Measurements from ENCODE around the gene ZNF705A. TPM values are rescaled to one million over a fixed set of nuclear protein-coding genes. Genes with fewer than 3 reads are reported as not detected.
"Not testable (repeated sequence)": the region's sequence is repeated elsewhere in the genome, so short reads cannot be mapped to it uniquely, and the experiment has no call there.

Gene ZNF705A
- total RNA-seq, 1 experiment from 2014 or later: not detected

GRCh38 chr12:8134398-8134930 lies 22.4 kb upstream of the ZNF705A start:
- not testable (repeated sequence) for H3K9me2 ChIP-seq (replicated peaks; ENCODE audit: insufficient read depth, low read length); H3K4me2 ChIP-seq (ENCODE audit: low read depth, low read length, poor library complexity, severe bottlenecking); H3K27ac ChIP-seq (ENCODE audit: low read length); H2AFZ ChIP-seq (ENCODE audit: low read length); H3K9me3 ChIP-seq (ENCODE audit: low read length); H3K4me3 ChIP-seq (ENCODE audit: low read length); H3K4me1 ChIP-seq (ENCODE audit: low read length); H3K27me3 ChIP-seq (ENCODE audit: low read length); H3K9ac ChIP-seq (ENCODE audit: low read length); H3K79me2 ChIP-seq (ENCODE audit: low read length); H4K20me1 ChIP-seq (ENCODE audit: insufficient read depth, low read depth, low read length); H3K36me3 ChIP-seq (ENCODE audit: insufficient read depth, low read length)
- peak; percentile 9 for DNase-seq

- H4K20me1 ChIP-seq (ENCODE audit: insufficient read depth, low read depth, low read length); H3K27me3 ChIP-seq (ENCODE audit: low read length); H3K4me3 ChIP-seq (ENCODE audit: low read length); H2AFZ ChIP-seq (ENCODE audit: low read length); H3K4me1 ChIP-seq (ENCODE audit: low read length); H3K9ac ChIP-seq (ENCODE audit: low read length); H3K27ac ChIP-seq (ENCODE audit: low read length); H3K4me2 ChIP-seq (ENCODE audit: low read depth, low read length, poor library complexity, severe bottlenecking); H3K9me3 ChIP-seq (ENCODE audit: low read length); H3K9me2 ChIP-seq (replicated peaks; ENCODE audit: insufficient read depth, low read length); DNase-seq; H3K36me3 ChIP-seq (ENCODE audit: insufficient read depth, low read length); H3K79me2 ChIP-seq (ENCODE audit: low read length): not testable (repeated sequence)
These were observed 15.2 kb upstream of the ZNF705A start for GRCh38 chr12:8141647-8142046.

- H2AFZ ChIP-seq (ENCODE audit: low read length): no peak overlapping the region
- no peaks in the 10 kb centered on the region for H3K79me2 ChIP-seq (ENCODE audit: low read length)
- H3K4me3 ChIP-seq (ENCODE audit: low read length): no peak overlapping the region
- no peak overlapping the region for H3K27ac ChIP-seq (ENCODE audit: low read length)
- no peaks in the 10 kb centered on the region for H3K36me3 ChIP-seq (ENCODE audit: insufficient read depth, low read length)
- H3K9ac ChIP-seq (ENCODE audit: low read length): no peak overlapping the region
- no peak overlapping the region for H3K4me2 ChIP-seq (ENCODE audit: low read depth, low read length, poor library complexity, severe bottlenecking)
- H3K9me2 ChIP-seq (replicated peaks; ENCODE audit: insufficient read depth, low read length): no peaks in the 10 kb centered on the region
- no peaks in the 10 kb centered on the region for H4K20me1 ChIP-seq (ENCODE audit: insufficient read depth, low read depth, low read length)
- no peaks in the 10 kb centered on the region for H3K27me3 ChIP-seq (ENCODE audit: low read length)
- DNase-seq: peak; percentile 34
- H3K9me3 ChIP-seq (ENCODE audit: low read length): no peaks in the 10 kb centered on the region
- H3K4me1 ChIP-seq (ENCODE audit: low read length): no peaks in the 10 kb centered on the region
These were observed 13.6 kb upstream of the ZNF705A start for GRCh38 chr12:8143261-8143660.

- no peaks in the 10 kb centered on the region for H3K36me3 ChIP-seq (ENCODE audit: insufficient read depth, low read length)
- no peaks in the 10 kb centered on the region for H4K20me1 ChIP-seq (ENCODE audit: insufficient read depth, low read depth, low read length)
- no peaks in the 10 kb centered on the region for H3K9me2 ChIP-seq (replicated peaks; ENCODE audit: insufficient read depth, low read length)
- no peaks in the 10 kb centered on the region for H3K27me3 ChIP-seq (ENCODE audit: low read length)
- no peak overlapping the region for H3K4me2 ChIP-seq (ENCODE audit: low read depth, low read length, poor library complexity, severe bottlenecking)
- no peaks in the 10 kb centered on the region for H3K79me2 ChIP-seq (ENCODE audit: low read length)
- H3K27ac ChIP-seq (ENCODE audit: low read length): no peak overlapping the region
- no peak overlapping the region for H2AFZ ChIP-seq (ENCODE audit: low read length)
- no peaks in the 10 kb centered on the region for H3K4me1 ChIP-seq (ENCODE audit: low read length)
- no peak overlapping the region for H3K4me3 ChIP-seq (ENCODE audit: low read length)
- H3K9me3 ChIP-seq (ENCODE audit: low read length): no peaks in the 10 kb centered on the region
- DNase-seq: peak; percentile 1
- no peak overlapping the region for H3K9ac ChIP-seq (ENCODE audit: low read length)
These were observed 10.9 kb upstream of the ZNF705A start for GRCh38 chr12:8145754-8146441.

- Histone ChIP-seq H3K9me3 (ENCODE audit: low read length) (no peaks in the 10 kb centered on the region), H3K4me2 (ENCODE audit: low read depth, low read length, poor library complexity, severe bottlenecking) (no peak overlapping the region), H3K27me3 (ENCODE audit: low read length) (no peaks in the 10 kb centered on the region), H3K79me2 (ENCODE audit: low read length) (no peaks in the 10 kb centered on the region), H3K4me1 (ENCODE audit: low read length) (no peaks in the 10 kb centered on the region), H3K9ac (ENCODE audit: low read length) (no peak overlapping the region), H3K36me3 (ENCODE audit: insufficient read depth, low read length) (no peaks in the 10 kb centered on the region), H3K9me2 (replicated peaks; ENCODE audit: insufficient read depth, low read length) (no peaks in the 10 kb centered on the region), H2AFZ (ENCODE audit: low read length) (no peak overlapping the region), H4K20me1 (ENCODE audit: insufficient read depth, low read depth, low read length) (no peaks in the 10 kb centered on the region), H3K27ac (ENCODE audit: low read length) (no peak overlapping the region), H3K4me3 (ENCODE audit: low read length) (no peak overlapping the region)
- DNase-seq: peak; percentile 14
These were observed 10.4 kb upstream of the ZNF705A start for GRCh38 chr12:8146442-8146771.

GRCh38 chr12:8154526-8154925 lies 2.3 kb upstream of the ZNF705A start:
- Histone ChIP-seq H3K36me3 (ENCODE audit: insufficient read depth, low read length) (no peaks in the 10 kb centered on the region), H4K20me1 (ENCODE audit: insufficient read depth, low read depth, low read length) (no peaks in the 10 kb centered on the region), H3K4me1 (ENCODE audit: low read length) (no peaks in the 10 kb centered on the region), H3K4me2 (ENCODE audit: low read depth, low read length, poor library complexity, severe bottlenecking) (no peak overlapping the region), H2AFZ (ENCODE audit: low read length) (no peak overlapping the region), H3K4me3 (ENCODE audit: low read length) (no peak overlapping the region), H3K9me3 (ENCODE audit: low read length) (no peaks in the 10 kb centered on the region), H3K9ac (ENCODE audit: low read length) (no peak overlapping the region), H3K79me2 (ENCODE audit: low read length) (no peaks in the 10 kb centered on the region), H3K27me3 (ENCODE audit: low read length) (no peaks in the 10 kb centered on the region), H3K27ac (ENCODE audit: low read length) (no peak overlapping the region), H3K9me2 (replicated peaks; ENCODE audit: insufficient read depth, low read length) (no peaks in the 10 kb centered on the region)
- peak; percentile 5 for DNase-seq

- Histone ChIP-seq H3K9ac (ENCODE audit: low read length) (no peak overlapping the region), H3K4me2 (ENCODE audit: low read depth, low read length, poor library complexity, severe bottlenecking) (no peak overlapping the region), H3K27ac (ENCODE audit: low read length) (no peak overlapping the region), H2AFZ (ENCODE audit: low read length) (no peak overlapping the region), H4K20me1 (ENCODE audit: insufficient read depth, low read depth, low read length) (no peaks in the 10 kb centered on the region), H3K9me2 (replicated peaks; ENCODE audit: insufficient read depth, low read length) (no peaks in the 10 kb centered on the region), H3K4me3 (ENCODE audit: low read length) (no peak overlapping the region), H3K27me3 (ENCODE audit: low read length) (no peaks in the 10 kb centered on the region), H3K9me3 (ENCODE audit: low read length) (no peaks in the 10 kb centered on the region), H3K36me3 (ENCODE audit: insufficient read depth, low read length) (no peaks in the 10 kb centered on the region), H3K79me2 (ENCODE audit: low read length) (no peaks in the 10 kb centered on the region), H3K4me1 (ENCODE audit: low read length) (no peaks in the 10 kb centered on the region)
- DNase-seq: no peak
These were observed 399 bp upstream of the ZNF705A start for GRCh38 chr12:8156416-8156815.

- Histone ChIP-seq H3K9ac (ENCODE audit: low read length) (no peak overlapping the region), H3K27ac (ENCODE audit: low read length) (no peak overlapping the region), H4K20me1 (ENCODE audit: insufficient read depth, low read depth, low read length) (no peaks in the 10 kb centered on the region), H3K9me3 (ENCODE audit: low read length) (no peaks in the 10 kb centered on the region), H3K9me2 (replicated peaks; ENCODE audit: insufficient read depth, low read length) (no peaks in the 10 kb centered on the region), H3K27me3 (ENCODE audit: low read length) (no peaks in the 10 kb centered on the region), H3K4me3 (ENCODE audit: low read length) (no peak overlapping the region), H3K4me1 (ENCODE audit: low read length) (no peaks in the 10 kb centered on the region), H2AFZ (ENCODE audit: low read length) (no peak overlapping the region), H3K36me3 (ENCODE audit: insufficient read depth, low read length) (no peaks in the 10 kb centered on the region), H3K79me2 (ENCODE audit: low read length) (no peaks in the 10 kb centered on the region), H3K4me2 (ENCODE audit: low read depth, low read length, poor library complexity, severe bottlenecking) (no peak overlapping the region)
- DNase-seq: peak; percentile 16
These were observed 826 bp downstream of the ZNF705A start for GRCh38 chr12:8157484-8158198.

Measured in Karpas-422 (cell line).